GM12878 (cell line): ENCODE data around the gene TEX54.

Experiments used
- CHD2 ChIP-seq: IDR thresholded peaks from 2 replicates; pipeline ENCODE4 v1.6.1; 2011; ENCODE audit warnings: low read depth, low read length, improper control_type of control experiment, borderline replicate concordance
- CTCF ChIP-seq, 3 experiments: IDR thresholded peaks in 2 of 3; conservative IDR thresholded peaks in 1 of 3; 2 replicates each; pipeline ENCODE4 v1.5.1; 2011; ENCODE audit warnings: low read depth in 3 of 3, low read length in 3 of 3, mild to moderate bottlenecking in 3 of 3, control low read depth in 2 of 3, moderate library complexity in 2 of 3, inconsistent platforms in 1 of 3, mixed read lengths in 1 of 3; ENCODE audit not compliant: control insufficient read depth in 2 of 3, insufficient read depth in 1 of 3; ENCODE audit errors: extremely low read depth in 1 of 3
- ETV6 ChIP-seq, 2 experiments: fragments of 450-650 bp in 1 of 2; IDR thresholded peaks in 1 of 2; conservative IDR thresholded peaks in 1 of 2; 2 replicates each; pipeline ENCODE4 v1.6.1; 2014; ENCODE audit warnings: antibody characterized with exemption in 1 of 2, borderline replicate concordance in 1 of 2, low read depth in 1 of 2, mild to moderate bottlenecking in 1 of 2, moderate library complexity in 1 of 2
- EZH2 ChIP-seq: IDR thresholded peaks from 2 replicates; pipeline ENCODE4 v1.6.1; 2012; ENCODE audit warnings: low read depth, mild to moderate bottlenecking, control low read depth, inconsistent platforms, low read length, borderline replicate concordance; ENCODE audit not compliant: control insufficient read depth
- MAX ChIP-seq: IDR thresholded peaks from 2 replicates; pipeline ENCODE4 v1.6.1; 2012; ENCODE audit warnings: low read depth, low read length, improper control_type of control experiment
- POLR2A ChIP-seq: IDR thresholded peaks from 2 replicates; pipeline ENCODE4 v1.6.1; 2011; ENCODE audit warnings: low read depth, mild to moderate bottlenecking, low read length
- POLR2AphosphoS5 ChIP-seq: IDR thresholded peaks from 2 replicates; pipeline ENCODE4 v1.6.1; 2011; ENCODE audit warnings: mild to moderate bottlenecking, low read length, inconsistent platforms
- REST ChIP-seq: IDR thresholded peaks from 2 replicates; pipeline ENCODE4 v1.6.1; 2012; ENCODE audit warnings: mild to moderate bottlenecking, low read depth, low read length
- TAF1 ChIP-seq: IDR thresholded peaks from 2 replicates; pipeline ENCODE4 v1.6.1; 2011; ENCODE audit warnings: mild to moderate bottlenecking, low read depth, low read length, borderline replicate concordance
- USF2 ChIP-seq: IDR thresholded peaks from 2 replicates; pipeline ENCODE4 v1.6.1; 2011; ENCODE audit warnings: low read depth, low read length, improper control_type of control experiment, borderline replicate concordance
- WRNIP1 ChIP-seq: IDR thresholded peaks from 2 replicates; pipeline ENCODE4 v1.6.1; 2011; ENCODE audit warnings: low read depth, low read length, improper control_type of control experiment, borderline replicate concordance
- ZNF274 ChIP-seq: IDR thresholded peaks from one replicate; pipeline ENCODE4 v1.8.0; 2011; ENCODE audit not compliant: insufficient read length, insufficient read depth

GRCh38 chr11:62846177-62846576 lies 13.5 kb upstream of the TEX54 start:
- TF ChIP-seq ETV6 (conservative IDR thresholded peaks at IDR 0.05 in 1 of 2, IDR thresholded peaks at IDR 0.05 in 1 of 2; ENCODE audit: borderline replicate concordance in 1 of 2, low read depth in 1 of 2) (no peak), POLR2A (no peak), CHD2 (no peak), POLR2AphosphoS5 (no peak), ZNF274 (no peak), REST (no peak), TAF1 (no peak), EZH2 (no peak), USF2 (no peak), MAX (no peak), CTCF (IDR thresholded peaks at IDR 0.05 in 2 of 3, conservative IDR thresholded peaks at IDR 0.05 in 1 of 3; ENCODE audit: control insufficient read depth in 2 of 3, extremely low read depth in 1 of 3, insufficient read depth in 1 of 3, low read depth in 3 of 3, low read length in 3 of 3) (no peak), WRNIP1 (no peak)
